Stimulated activated CD4-positive, alpha-beta T cell treated with anti-CD3 and anti-CD28 coated beads, TNF-alpha, amount 100 ng/mL, for 48 hours (primary cell): Measurements from ENCODE around the gene RESF1.
"Not testable (repeated sequence)": the region's sequence is repeated elsewhere in the genome, so short reads cannot be mapped to it uniquely, and the experiment has no call there.

Experiments used
- DNase-seq, 3 donors: peaks; one replicate each; pipeline ENCODE4 v3.0.0-alpha.2; 2020; ENCODE audit warnings: low read depth in 3 of 3

Gene RESF1, protein sequence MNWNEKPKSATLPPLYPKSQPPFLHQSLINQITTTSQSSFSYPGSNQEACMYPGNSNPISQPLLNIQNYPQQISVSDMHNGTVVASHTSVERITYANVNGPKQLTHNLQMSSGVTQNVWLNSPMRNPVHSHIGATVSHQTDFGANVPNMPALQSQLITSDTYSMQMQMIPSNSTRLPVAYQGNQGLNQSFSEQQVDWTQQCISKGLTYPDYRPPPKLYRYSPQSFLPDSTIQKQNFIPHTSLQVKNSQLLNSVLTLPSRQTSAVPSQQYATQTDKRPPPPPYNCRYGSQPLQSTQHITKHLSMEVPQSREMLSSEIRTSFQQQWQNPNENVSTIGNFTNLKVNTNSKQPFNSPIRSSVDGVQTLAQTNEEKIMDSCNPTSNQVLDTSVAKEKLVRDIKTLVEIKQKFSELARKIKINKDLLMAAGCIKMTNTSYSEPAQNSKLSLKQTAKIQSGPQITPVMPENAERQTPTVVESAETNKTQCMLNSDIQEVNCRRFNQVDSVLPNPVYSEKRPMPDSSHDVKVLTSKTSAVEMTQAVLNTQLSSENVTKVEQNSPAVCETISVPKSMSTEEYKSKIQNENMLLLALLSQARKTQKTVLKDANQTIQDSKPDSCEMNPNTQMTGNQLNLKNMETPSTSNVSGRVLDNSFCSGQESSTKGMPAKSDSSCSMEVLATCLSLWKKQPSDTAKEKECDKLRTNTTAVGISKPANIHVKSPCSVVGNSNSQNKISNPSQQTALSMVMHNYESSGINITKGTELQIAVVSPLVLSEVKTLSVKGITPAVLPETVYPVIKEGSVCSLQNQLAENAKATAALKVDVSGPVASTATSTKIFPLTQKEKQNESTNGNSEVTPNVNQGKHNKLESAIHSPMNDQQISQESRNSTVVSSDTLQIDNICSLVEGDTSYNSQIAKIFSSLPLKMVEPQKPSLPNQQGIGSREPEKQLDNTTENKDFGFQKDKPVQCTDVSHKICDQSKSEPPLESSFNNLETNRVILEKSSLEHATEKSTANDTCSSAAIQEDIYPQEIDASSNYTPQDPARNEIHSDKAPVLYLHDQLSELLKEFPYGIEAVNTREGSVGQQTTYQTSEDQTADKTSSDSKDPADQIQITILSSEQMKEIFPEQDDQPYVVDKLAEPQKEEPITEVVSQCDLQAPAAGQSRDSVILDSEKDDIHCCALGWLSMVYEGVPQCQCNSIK (N-terminal part only)

DNA sequence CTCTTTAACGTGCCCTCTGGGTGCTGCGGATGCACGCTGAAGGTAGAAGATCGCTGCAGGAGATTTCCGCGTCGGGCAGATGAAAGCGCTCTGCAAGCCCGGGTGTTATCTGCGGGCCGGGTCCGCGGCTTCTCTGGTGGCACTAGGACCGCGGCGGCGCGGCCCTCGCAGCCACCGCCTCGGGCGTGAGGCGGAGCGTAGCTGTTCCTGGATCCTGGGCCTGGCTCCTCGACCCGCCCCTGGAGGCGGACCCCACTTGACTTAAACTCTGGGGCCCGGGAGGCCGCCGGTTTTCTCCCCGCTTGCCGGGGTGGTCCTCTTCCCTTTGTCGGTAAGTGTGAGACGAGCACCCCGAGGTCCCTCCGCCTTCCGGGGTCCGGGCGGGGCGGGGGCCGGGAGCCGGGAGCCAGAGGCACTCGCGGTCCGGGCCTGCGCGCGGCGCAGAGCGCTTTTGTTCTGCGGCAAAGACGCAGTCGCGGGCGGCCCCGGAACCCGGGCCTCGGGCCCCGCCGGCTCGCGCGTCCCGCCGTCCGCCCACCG lies at the start of gene RESF1:
Gene RESF1, plus strand, starts transcription at position 255 of the 540 bp plus-strand sequence. CDS start 21,541 bp downstream, outside the sequence.
- peak; percentile 57 to 73 (median 71) for DNase-seq

DNA sequence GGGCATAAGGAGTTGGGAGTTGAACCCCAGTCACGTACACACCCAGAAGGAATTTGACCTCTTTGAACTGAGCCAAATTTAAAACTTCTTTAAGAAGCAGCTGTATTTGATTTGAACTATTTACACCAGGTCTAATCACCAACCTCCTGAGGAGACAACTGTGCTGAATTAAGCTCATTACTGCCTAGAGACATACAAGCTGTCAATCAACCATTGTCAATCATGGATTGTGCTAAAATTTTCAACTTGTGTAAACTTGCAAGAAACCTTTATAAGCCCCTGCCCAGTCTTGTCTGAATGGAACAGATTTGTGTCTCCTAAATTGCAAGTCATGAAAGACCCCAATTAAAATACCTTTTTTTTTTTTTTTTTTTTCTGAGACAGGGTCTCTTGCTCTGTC lies 44.3 kb upstream of the RESF1 start:
- no peak for DNase-seq

DNA sequence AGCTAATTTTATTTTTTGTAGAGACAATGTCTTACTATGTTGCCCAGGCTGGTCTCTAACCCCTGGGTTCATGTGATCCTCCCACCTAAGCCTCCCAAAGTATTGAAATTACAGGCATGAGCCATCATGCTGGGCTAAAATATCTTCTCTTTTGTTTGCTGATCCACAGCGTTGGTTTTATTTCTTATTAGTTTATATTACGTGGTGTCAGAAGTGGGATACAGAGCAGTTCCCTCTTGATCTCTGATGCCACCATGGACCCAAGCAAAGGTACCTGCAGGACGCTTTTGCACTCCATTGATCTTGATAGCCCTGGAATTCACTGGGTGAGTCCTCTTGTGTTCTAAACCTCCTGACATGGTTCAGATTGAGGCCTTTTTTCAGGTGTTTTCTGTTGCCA lies 43.8 kb upstream of the RESF1 start:
- DNase-seq: no peak

DNA sequence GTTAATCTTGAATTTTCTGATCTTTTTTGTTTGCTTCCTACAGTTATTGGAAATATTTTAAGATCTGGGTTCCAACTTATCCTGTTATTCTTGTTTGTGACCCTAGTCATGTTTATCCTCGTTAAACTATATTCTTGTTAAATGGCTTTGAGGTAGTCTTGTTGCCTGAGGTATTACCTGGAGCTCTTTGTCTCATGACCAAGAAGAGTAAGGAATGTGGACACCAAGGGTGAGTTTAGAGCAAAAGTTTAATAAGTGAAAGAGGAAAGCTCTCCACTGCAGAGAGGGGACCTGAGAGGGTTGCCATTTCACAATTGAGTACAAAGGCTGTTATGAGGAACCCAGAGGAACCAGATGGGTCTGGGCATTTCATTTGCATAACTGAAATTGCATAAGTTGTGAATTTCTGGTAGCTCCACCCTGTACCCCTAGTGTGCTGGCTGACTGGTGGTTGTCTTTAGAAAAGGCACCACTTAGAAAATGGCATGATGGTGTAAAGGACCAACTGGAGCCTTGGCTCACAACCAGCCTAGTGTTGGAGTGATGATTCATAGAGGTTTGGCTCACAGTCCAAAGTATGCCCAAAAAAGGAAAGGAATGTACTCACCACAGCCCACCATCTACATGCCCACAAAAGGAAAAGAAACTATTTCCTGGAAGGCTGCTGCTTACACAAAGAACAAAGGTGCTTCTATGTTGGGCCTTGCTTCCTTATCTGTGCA lies 36.7 kb upstream of the RESF1 start:
- DNase-seq: no peak

DNA sequence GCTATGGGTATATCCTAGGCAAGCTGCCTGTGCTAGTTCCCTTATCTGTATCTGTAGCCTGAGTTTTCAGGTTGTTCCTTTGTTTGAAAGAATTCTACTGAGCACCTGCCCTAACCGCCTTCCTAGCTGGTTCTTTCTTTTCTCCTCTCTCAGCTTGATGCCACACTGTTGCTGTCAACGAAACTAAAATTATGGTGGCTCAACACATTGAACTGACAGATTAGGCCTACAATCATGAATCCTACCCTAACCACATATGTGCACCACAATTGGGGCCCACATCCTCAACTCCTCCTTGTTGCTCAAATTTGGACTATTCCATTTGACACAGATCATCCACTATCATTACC lies 36.2 kb upstream of the RESF1 start:
- no peak for DNase-seq

DNA sequence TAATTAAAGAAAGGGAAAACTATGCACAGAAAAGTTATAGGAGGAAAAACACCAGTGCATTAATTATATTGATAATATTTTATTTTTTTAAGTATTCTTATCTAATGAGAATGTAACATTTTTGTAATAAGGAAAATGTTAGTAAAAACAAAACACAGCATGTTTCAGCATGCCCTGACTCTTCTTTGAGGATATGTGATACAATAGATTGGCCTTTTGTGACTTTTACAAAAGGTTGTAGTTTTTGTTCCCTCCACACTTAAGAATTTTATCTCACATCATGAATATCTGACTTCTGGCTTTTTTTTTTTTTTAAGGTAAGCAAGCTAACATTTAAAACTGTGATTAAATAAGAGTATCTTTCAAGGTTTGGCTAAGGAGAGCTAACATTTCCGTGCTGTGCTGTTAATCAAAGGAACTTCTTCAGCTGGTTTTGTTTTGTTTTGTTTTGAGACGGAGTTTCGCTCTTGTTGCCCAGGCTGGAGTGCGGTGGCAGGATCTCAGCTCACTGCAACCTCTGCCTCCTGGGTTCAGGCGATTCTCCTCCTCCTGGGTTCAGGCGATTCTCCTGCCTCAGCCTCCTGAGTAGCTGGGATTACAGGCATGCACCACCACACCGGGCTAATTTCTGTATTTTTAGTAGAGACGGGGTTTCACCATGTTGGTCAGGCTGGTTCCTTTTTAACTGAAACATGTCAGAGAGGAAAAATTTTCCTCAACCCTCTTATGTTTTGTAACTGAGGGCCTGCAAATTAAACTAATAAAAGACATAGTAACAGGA lies 30.8 kb upstream of the RESF1 start:
- no peak for DNase-seq

DNA sequence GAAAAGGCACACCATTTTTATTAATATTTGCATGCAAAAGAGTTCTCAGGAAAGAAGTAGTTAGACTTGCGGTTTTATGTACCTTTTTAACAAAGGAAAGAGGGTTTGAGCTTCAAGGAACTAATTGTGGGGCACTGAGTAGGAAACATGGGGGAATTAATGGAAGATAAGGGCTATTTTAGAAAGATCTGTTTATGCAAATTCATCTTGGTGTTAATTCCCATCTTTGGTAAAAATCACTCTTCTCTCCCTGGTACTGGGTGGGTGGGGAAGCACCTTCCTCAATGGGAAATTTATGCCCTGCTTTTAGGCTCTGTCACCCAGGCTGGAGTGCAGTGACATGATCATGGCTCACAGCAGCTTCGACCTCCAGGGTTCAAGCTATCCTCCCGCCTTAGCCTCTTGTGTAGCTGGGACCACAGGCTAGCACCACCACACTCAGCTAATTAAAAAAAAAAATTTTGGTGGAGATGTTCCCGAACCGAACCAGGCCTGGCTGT lies 30.1 kb upstream of the RESF1 start:
- no peak for DNase-seq

DNA sequence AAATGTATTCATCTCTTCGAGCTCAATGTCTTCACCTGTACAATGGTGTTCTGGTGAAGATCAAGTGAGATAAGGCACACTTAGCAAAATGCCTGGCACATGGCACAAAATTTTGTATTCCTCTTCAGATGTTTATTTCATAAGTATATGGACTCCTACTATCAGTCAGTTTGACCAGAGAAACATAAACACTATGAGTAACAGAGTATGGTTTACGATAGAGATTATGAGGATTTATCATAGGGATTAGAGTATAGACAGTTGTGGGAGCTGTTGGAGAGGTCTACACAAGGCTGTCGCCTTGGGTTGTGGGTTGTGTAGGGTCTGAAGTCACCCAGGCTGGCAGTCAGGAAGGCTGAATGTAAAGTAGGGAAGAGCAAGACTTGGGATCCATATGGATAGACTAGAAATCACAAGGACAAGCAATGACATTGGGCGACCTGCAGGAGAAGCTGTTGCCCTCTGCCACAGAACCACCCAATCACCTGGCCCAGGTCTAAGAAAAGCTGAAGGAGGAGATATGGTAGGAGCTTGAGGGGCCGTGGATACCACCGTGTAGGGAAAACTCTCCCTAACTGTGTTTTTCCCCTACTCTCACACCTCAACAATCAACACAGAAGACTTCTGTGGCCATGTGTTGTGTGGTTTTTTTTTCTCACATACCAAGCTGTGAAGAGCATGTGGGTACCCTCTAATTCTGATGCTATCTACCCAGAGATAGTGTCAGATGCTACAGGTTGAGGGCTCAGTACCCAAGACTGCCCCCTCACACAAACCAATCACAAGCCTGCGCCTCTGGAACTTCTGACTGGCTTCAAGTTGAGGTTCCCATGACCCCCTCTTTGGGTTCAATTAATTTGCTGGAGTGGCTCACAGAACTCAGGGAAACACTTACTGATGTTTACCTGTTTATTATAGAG lies 27.2 kb upstream of the RESF1 start:
- DNase-seq: no peak

DNA sequence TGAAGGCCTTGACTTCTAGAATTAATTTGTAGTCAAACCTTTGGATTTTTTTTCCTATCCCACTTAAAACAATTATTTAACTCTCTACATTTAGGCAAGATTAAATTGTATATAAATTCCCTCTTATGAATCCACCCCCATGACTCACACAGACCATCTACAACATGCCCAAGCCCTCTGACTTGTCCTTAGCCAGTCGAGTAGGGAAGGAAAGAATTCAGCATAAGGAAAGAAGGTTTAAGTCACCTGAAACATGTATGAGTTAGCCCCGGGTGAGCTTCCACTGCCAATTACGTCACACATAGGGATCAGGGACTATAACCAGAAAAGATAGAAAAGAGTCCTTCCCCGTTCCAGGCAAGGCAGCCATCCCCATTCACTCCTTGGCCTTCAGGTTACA lies 14.9 kb upstream of the RESF1 start:
- DNase-seq: no peak

DNA sequence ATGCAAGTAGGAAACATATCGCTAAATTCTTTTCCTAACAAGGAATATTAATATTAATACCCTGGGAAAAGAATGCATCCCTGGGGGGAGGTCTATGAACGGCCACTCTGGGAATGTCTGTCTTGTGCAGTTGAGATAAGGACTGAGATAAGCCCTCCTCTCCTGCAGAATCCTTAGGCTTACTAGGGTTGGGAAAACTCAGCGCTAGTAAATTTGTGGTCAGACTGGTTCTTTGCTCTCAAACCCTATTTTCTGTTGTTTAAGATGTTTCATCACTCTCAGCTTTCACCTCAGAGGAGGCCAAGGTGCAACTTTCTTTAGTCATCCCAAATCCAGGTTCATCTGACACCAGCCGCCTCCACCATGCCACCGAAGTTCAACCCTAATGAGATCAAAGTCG lies 11.2 kb upstream of the RESF1 start:
- DNase-seq: no peak

DNA sequence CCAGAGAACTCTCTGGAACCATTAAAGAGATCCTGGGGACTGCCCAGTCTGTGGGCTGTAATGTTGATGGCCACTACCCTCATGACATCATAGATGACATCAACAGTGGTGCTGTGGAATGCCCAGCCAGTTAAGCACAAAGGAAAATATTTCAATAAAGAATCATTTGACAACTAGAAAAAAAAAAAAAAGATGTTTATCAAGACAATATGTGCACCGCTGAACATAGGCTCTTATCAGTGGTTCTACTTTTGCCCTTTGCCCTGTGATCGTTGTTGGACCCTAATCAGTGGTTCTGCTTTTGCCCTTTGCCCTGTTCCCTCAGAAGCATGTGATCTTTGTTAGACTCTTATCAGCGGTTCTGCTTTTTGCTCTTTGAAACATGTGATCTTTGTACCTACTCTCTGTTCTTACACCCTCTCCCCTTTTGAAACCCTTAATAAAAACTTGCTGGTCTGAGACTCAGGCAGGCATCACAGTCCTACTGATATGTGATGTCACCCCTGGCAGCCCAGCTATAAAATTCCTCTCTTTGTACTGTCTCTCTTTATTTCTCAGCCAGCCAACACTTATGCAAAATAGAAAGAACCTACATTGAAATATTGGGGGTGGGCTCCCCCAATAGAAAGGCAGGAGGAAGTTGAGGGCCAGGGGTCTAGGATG lies 10.4 kb upstream of the RESF1 start:
- not testable (repeated sequence) for DNase-seq

DNA sequence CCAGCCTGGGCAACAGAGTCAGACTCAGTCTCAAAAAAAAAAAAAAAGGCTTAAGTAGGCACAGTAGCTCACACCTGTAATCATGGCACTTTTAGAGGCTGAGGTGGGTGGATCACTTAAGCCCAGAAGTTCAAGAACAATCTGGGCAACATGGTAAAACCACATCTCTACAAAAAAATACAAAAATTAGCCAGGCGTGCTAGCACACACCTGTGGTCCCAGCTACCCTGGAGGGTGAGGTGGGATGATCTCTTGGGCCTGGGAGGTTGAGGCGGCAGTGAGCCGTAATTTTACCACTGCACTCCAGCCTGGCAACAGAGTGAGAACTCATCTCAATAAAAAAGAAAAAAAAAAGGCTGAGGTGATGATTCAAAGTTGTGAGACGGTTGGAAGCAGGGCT lies 9.1 kb upstream of the RESF1 start:
- no peak for DNase-seq

DNA sequence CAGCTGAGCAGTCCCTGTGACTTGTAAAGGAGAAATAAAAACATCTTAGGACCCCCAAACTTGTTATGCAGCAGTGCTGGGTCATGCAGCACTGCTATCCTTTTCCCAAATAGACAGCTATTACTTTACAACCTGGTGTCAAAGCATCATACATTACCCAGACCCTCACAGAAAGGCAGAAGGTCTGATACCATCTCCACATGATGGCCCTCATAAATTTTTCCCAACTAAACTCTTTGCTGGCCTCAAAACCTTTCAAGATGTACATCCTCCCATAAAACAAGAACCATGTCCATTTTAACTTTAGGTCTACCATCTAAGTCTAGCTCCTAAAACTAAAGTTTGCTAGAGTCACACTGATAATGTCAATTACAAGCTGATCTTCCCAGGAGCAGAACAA lies 8.7 kb upstream of the RESF1 start:
- no peak for DNase-seq

DNA sequence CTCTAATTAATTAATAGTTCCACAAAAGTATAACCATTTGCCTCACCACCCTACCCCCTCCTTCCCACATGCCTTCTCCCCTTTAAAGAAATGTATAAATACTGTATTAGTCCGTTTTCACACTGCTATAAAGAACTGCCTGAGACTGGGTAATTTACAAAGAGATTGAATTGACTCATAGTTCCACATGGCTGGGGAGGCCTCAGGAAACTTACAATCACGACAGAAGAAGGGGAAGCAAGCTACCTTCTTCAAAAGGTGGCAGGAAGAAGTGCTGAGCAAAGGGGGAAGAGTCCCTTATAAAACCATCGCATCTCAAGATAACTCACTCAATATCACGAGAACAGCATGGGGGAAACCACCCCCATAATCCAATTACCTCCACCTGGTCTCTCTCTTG lies 8.2 kb upstream of the RESF1 start:
- no peak for DNase-seq

DNA sequence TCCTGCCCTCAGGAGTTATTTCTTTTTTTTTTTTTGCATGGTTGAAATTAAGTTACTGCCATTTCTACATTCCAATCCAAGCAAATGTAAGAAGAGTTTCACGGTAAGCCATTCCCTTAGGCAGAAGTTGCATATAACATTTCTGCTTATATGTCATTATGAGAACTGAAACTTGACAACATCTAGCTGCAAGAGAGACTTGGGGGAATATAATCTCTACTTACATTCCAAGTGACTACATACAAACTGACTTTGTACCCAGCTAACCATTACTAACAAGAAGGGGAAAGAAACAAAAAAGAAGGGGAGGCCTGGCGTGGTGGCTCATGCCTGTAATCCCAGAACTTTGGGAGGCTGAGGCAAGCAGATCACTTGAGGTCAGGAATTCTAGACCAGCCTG lies 7.3 kb upstream of the RESF1 start:
- DNase-seq: no peak

DNA sequence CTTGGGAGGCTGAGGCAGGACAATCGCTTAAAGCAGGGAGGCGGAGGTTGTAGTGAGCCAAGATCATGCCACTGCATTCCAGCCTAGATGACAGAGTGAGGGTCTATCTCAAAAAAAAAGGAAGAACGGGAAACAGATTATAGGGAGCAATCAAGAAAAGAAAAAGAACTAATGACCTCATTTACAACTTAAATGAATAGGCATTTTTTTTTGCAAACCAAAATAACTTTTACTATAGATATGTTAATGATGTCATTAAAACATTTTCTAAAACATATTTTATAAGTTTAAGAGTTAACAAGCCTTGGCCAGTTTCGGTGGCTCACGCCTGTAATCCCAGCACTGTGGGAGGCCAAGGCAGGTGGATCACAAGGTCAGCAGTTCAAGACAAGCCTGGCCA lies 6.8 kb upstream of the RESF1 start:
- no peak for DNase-seq

DNA sequence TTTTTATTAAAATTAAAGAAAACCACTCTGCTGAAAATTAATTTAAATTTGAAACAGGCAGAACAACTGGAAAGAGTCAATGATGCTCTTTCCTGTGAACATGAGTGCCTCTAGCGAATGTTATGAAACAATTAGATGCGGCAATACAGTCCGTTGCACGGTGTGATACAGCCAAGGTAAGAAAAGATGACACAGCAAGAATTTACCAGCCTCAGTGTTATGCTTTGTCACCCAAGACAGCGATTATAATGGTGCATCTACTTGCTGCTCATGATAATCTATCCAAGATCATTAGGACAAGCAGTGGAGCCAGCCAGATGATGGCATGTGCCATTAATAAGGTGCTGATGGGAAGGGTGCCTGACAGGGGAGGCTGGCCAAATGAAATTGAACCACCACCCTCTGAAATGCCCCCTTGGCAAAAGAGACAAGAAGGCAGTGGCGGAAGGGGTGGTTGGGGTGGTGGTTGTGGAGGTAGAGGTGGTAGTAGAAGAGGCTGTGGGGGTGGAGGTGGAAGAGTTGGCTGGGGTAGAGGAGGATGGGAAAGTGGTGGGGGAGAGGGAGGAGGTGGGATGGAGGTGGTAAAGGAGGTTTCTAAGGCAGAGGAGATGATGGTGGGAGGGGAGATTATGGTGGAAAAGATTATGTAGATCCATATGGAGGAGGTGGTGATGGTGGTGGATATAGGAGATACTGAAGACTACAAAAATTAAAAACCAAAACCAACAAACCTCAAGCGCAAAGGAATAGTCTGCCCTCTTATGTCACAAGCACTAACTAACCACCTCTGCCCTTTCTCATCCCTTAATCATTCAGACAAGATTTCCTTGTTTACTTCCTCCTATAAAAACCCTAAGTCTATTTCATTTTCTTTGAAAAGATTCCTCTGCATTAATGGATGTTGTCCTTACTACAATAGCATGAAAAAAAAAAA lies 4.0 kb upstream of the RESF1 start:
- no peak for DNase-seq
